Endodermal cell (in vitro differentiated cells): Measurements from ENCODE around the gene ERBB4. TPM values are rescaled to one million over a fixed set of nuclear protein-coding genes. Genes with fewer than 3 reads are reported as not detected.

Source experiments
- DNase-seq: peaks from one replicate; pipeline ENCODE4 v3.0.0-alpha.2; 2017
- H3K27ac ChIP-seq: 2 replicates; pipeline ENCODE4 v1.5.1; 2013; ENCODE audit warnings: mild to moderate bottlenecking, low read depth, low read length, moderate library complexity
- H3K27me3 ChIP-seq: 2 replicates; pipeline ENCODE4 v1.6.1; 2013; ENCODE audit warnings: mild to moderate bottlenecking, low read length, moderate library complexity; ENCODE audit not compliant: insufficient read depth, control insufficient read depth, poor library complexity, severe bottlenecking
- H3K36me3 ChIP-seq: 2 replicates; pipeline ENCODE4 v1.7.0; 2013; ENCODE audit warnings: mild to moderate bottlenecking, low read length, moderate library complexity; ENCODE audit not compliant: control insufficient read depth, insufficient read depth
- H3K4me1 ChIP-seq: one replicate; pipeline ENCODE4 v1.7.0; 2013; ENCODE audit warnings: low read length; ENCODE audit not compliant: control insufficient read depth, insufficient read depth
- H3K4me3 ChIP-seq: 2 replicates; pipeline ENCODE4 v1.5.1; 2013; ENCODE audit warnings: mild to moderate bottlenecking, low read length, moderate library complexity
- H3K9ac ChIP-seq: 2 replicates; pipeline ENCODE4 v1.6.1; 2013; ENCODE audit warnings: mild to moderate bottlenecking, low read length, moderate library complexity; ENCODE audit not compliant: poor library complexity, severe bottlenecking; ENCODE audit errors: extremely low read depth
- H3K9me3 ChIP-seq: 2 replicates; pipeline ENCODE4 v1.6.1; 2013; ENCODE audit warnings: mild to moderate bottlenecking, low read length, moderate library complexity; ENCODE audit not compliant: control insufficient read depth
- H3K27ac Mint-ChIP-seq: 2 replicates; pipeline ENCODE4 v1.8.0; 2020; ENCODE audit warnings: mixed read lengths
- H3K27me3 Mint-ChIP-seq: 2 replicates; pipeline ENCODE4 v1.8.0; 2021; ENCODE audit warnings: mild to moderate bottlenecking, mixed read lengths; ENCODE audit not compliant: insufficient read depth
- H3K36me3 Mint-ChIP-seq: 2 replicates; pipeline ENCODE4 v1.8.0; 2020; ENCODE audit warnings: low read depth, mixed read lengths
- H3K4me1 Mint-ChIP-seq: 2 replicates; pipeline ENCODE4 v1.8.0; 2020; ENCODE audit warnings: mixed read lengths
- H3K4me3 Mint-ChIP-seq: 2 replicates; pipeline ENCODE4 v1.8.0; 2020; ENCODE audit warnings: mild to moderate bottlenecking, moderate library complexity, mixed read lengths
- H3K9me3 Mint-ChIP-seq: 2 replicates; pipeline ENCODE4 v1.8.0; 2020; ENCODE audit warnings: mild to moderate bottlenecking, mixed read lengths
- CTCF ChIP-seq: fragments of 200-600 bp; sonication (generic); conservative IDR thresholded peaks from 2 replicates; pipeline ENCODE4 v1.5.0; 2021; ENCODE audit warnings: antibody characterized with exemption, mild to moderate bottlenecking
- WGBS, 2 experiments: methylation state at CpG; one replicate each; pipeline versions ENCODE4 v1.1.5 to v1.1.7; 2013; ENCODE audit warnings: missing lambda C conversion rate in 2 of 2, mixed read lengths in 1 of 2; ENCODE audit not compliant: insufficient coverage in 1 of 2, insufficient read length in 1 of 2; 5-methylcytosine and 5-hydroxymethylcytosine counted together
- total RNA-seq, 2 donors: library from RNA; stranded (reverse); fragmentation: NEBNext Ultra II Directional in 1 of 2; extraction: Animal tissue kit (Norgen Biotek cat#: 25700) in 1 of 2; gene quantifications; 2 replicates in 1 of 2; 3 replicates in 1 of 2; pipeline ENCODE4 v1.2.1, GENCODE V29; 2021

The ERBB4 gene
- total RNA-seq, 2 donors from 2014 or later = 154 to 158 TPM

- no peak for TF ChIP-seq CTCF
- DNase-seq = no peak
- H3K27ac Mint-ChIP-seq = no peak overlapping the region
- Histone ChIP-seq H3K27ac (no peak overlapping the region), H3K27me3 (no peaks in the 10 kb centered on the region), H3K36me3 (no peaks in the 10 kb centered on the region), H3K9me3 (no peaks in the 10 kb centered on the region), H3K4me1 (peaks cover 4% of the 10 kb centered on the region), H3K4me3 (no peak overlapping the region), H3K9ac (no peak overlapping the region)
- H3K27me3 Mint-ChIP-seq = no peaks in the 10 kb centered on the region
- no peak overlapping the region for H3K4me3 Mint-ChIP-seq
- H3K9me3 Mint-ChIP-seq = peaks cover 3% of the 10 kb centered on the region
- no peaks in the 10 kb centered on the region for H3K36me3 Mint-ChIP-seq
- 98 to 100% methylated on average over 1 of the region's 1 CpG for WGBS, 2 experiments
- H3K4me1 Mint-ChIP-seq = peaks cover 20% of the 10 kb centered on the region
These were observed 424.1 kb downstream of the ERBB4 start for GRCh38 chr2:212114489-212114888.

- H3K4me1 Mint-ChIP-seq = peaks cover 19% of the 10 kb centered on the region
- DNase-seq = no peak
- no peak overlapping the region for H3K9ac ChIP-seq
These were observed 426.2 kb downstream of the ERBB4 start for GRCh38 chr2:212112401-212112800.

GRCh38 chr2:212109792-212110680 lies 428.6 kb downstream of the ERBB4 start:
- H3K4me1 ChIP-seq = peaks cover 4% of the 10 kb centered on the region
- H3K27me3 ChIP-seq = no peaks in the 10 kb centered on the region
- Mint-ChIP-seq H3K36me3 (peaks cover 10% of the 10 kb centered on the region), H3K27ac (no peak overlapping the region), H3K9me3 (peaks cover 27% of the 10 kb centered on the region), H3K4me1 (peaks cover 19% of the 10 kb centered on the region), H3K4me3 (no peak overlapping the region), H3K27me3 (no peaks in the 10 kb centered on the region)
- H3K27ac ChIP-seq = no peak overlapping the region
- peak; percentile 53 for DNase-seq
- no peak overlapping the region for H3K9ac ChIP-seq
- no peak for TF ChIP-seq CTCF
- no peaks in the 10 kb centered on the region for H3K36me3 ChIP-seq
- H3K9me3 ChIP-seq = peaks cover 27% of the 10 kb centered on the region
- no peak overlapping the region for H3K4me3 ChIP-seq
- WGBS, 2 experiments = 80 to 81% methylated on average over 5 to 7 of the region's 7 CpGs

More at GRCh38 chr2:212112401-212112800, 426.2 kb downstream of the ERBB4 start:
- Histone ChIP-seq H3K4me3 (no peak overlapping the region), H3K9me3 (peaks cover 3% of the 10 kb centered on the region), H3K27ac (no peak overlapping the region), H3K4me1 (peaks cover 4% of the 10 kb centered on the region), H3K27me3 (no peaks in the 10 kb centered on the region), H3K36me3 (no peaks in the 10 kb centered on the region)
- Mint-ChIP-seq H3K4me3 (no peak overlapping the region), H3K27me3 (no peaks in the 10 kb centered on the region), H3K27ac (no peak overlapping the region), H3K9me3 (peaks cover 7% of the 10 kb centered on the region), H3K36me3 (no peaks in the 10 kb centered on the region)
- no peak for TF ChIP-seq CTCF
- WGBS, 2 experiments = 90% methylated on average over 3 of the region's 3 CpGs; no CpG with 5 or more reads in 1 of the 2 experiments
